BJ (cell line): ENCODE measurements around the gene PPRC1. TPM values are rescaled to one million over a fixed set of nuclear protein-coding genes. Genes with fewer than 3 reads are reported as not detected.

Experiments
- CTCF ChIA-PET: fragments of 350-600 bp; formaldehyde crosslinking; extraction: SDS; loops from one replicate; lab custom pipeline; 2021; ENCODE audit warnings: antibody characterized with exemption, inconsistent platforms; lab: Yijun Ruan, JAX
- POLR2A ChIA-PET: fragments of 300-600 bp; sonication (Branson Sonifier 250); formaldehyde crosslinking; extraction: SDS; loops from one replicate; lab custom pipeline; 2021; ENCODE audit warnings: antibody characterized with exemption; lab: Charles Lee
- DNase-seq: peaks from one replicate; pipeline ENCODE4 v3.0.0-alpha.2; 2011; ENCODE audit warnings: low read depth
- H3K27me3 ChIP-seq: 2 replicates; pipeline ENCODE4 v1.6.0; 2011; ENCODE audit warnings: low read length; ENCODE audit not compliant: control insufficient read depth, insufficient read depth
- H3K36me3 ChIP-seq: 2 replicates; pipeline ENCODE4 v1.5.1; 2011; ENCODE audit warnings: low read length; ENCODE audit not compliant: control insufficient read depth, insufficient read depth
- H3K4me3 ChIP-seq: 2 replicates; pipeline ENCODE4 v1.5.1; 2011; ENCODE audit warnings: low read depth, mild to moderate bottlenecking, control low read depth, low read length
- polyA plus RNA-seq: library from polyadenylated mRNA; depleted of rRNA; stranded (reverse); fragments of >200 nt; gene quantifications from 2 replicates; pipeline ENCODE4 v1.2.3, GENCODE V29; 2011
- TF ChIP-seq, protein P1 (sequence below): IDR thresholded peaks from 2 replicates; pipeline ENCODE4 v1.5.1; 2011; ENCODE audit warnings: low read depth, mild to moderate bottlenecking, control low read depth, inconsistent platforms, low read length, moderate library complexity; ENCODE audit not compliant: insufficient read depth

The PPRC1 gene
- polyA plus RNA-seq, 1 experiment: 17.3 TPM

DNA sequence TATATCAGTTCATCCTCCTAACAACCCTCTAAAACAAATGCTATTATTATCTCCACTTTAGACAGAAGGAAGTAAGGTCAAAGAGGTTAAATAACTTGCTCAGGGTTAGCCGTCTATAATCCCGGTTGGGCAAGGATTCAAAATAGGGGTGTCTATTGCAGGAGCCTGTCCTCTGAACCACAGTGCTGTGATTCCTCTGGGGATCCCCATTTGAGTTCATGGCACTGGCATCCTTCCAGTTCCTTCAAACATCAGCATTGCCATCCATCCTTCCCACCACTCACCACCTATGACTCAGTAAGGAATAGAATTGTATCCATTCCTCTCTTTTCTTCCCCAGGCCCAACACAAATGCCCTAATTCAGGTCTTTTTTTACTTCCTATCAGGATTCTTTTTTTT lies 42.1 kb upstream of the PPRC1 start:
- TF ChIP-seq, protein P1, sequence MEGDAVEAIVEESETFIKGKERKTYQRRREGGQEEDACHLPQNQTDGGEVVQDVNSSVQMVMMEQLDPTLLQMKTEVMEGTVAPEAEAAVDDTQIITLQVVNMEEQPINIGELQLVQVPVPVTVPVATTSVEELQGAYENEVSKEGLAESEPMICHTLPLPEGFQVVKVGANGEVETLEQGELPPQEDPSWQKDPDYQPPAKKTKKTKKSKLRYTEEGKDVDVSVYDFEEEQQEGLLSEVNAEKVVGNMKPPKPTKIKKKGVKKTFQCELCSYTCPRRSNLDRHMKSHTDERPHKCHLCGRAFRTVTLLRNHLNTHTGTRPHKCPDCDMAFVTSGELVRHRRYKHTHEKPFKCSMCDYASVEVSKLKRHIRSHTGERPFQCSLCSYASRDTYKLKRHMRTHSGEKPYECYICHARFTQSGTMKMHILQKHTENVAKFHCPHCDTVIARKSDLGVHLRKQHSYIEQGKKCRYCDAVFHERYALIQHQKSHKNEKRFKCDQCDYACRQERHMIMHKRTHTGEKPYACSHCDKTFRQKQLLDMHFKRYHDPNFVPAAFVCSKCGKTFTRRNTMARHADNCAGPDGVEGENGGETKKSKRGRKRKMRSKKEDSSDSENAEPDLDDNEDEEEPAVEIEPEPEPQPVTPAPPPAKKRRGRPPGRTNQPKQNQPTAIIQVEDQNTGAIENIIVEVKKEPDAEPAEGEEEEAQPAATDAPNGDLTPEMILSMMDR: no peak
- H3K4me3 ChIP-seq: no peak overlapping the region
- no peaks in the 10 kb centered on the region for H3K36me3 ChIP-seq
- ChIA-PET CTCF (interaction anchor here (1.6 to 1.8 kb wide), 2 partner anchors 9 to 18 kb away, joined by 4 to 5 read pairs; no protein-coding TSS in a partner anchor), POLR2A (no interaction called here)
- H3K27me3 ChIP-seq: no peaks in the 10 kb centered on the region
- no peak for DNase-seq

DNA sequence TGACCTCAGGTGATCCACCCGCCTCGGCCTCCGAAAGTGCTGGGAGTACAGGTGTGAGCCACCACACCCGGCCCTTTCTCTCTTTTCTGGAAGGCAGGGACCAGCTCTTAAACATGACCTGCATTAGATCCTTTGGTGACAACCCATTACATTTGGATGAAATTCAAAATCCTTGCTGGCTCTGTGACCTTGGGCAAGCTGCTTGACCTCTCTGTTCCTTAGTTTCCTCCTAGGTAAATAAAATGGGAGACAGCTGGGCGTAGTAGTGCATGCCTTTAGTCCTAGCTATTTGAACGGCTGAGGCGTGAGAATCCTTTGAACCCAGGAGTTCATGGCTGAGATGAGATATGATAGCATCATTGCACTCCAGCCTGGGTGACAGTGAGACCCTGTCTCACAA lies 36.4 kb upstream of the PPRC1 start:
- TF ChIP-seq, protein P1: no peak
- POLR2A ChIA-PET: no interaction called here
- Histone ChIP-seq H3K36me3 (peaks cover 2% of the 10 kb centered on the region; the same call in 1 of the 2 replicates), H3K27me3 (no peaks in the 10 kb centered on the region), H3K4me3 (no peak overlapping the region)
- no peak for DNase-seq
- CTCF ChIA-PET: no interaction called here

DNA sequence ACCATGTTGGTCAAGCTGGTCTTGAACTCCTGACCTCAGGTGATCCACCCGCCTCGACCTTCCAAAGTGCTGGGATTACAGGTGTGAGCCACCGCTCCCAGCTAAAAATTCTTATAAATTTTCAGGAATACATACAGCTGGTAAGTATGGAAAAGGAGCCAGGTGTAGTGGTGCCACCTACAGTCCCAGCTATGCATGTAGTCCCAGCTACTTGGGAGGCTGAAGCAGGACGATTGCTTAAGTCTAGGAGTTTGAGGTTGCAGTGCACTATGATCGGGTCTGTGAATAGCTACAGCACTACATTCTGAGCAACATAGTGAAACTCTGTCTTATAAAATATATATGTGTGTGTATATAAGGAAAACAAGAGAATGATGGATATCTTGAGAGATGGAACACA lies 31.7 kb upstream of the PPRC1 start:
- ChIA-PET CTCF (interaction anchor here (0.5 to 1.6 kb wide), 3 partner anchors 11 to 66 kb away, joined by 3 to 6 read pairs (median 5); no protein-coding TSS in a partner anchor), POLR2A (no interaction called here)
- Histone ChIP-seq H3K27me3 (no peaks in the 10 kb centered on the region), H3K4me3 (no peak overlapping the region), H3K36me3 (peaks cover 10% of the 10 kb centered on the region; the same call in 1 of the 2 replicates)
- TF ChIP-seq, protein P1: no peak
- no peak for DNase-seq

- TF ChIP-seq, protein P1: no peak
- no peak overlapping the region for H3K4me3 ChIP-seq
- H3K36me3 ChIP-seq: peaks cover 19% of the 10 kb centered on the region
- CTCF ChIA-PET: interaction anchor here (0.5 to 1.6 kb wide), 4 partner anchors 9 to 29 kb away, joined by 3 to 4 read pairs (median 4); no protein-coding TSS in a partner anchor
- DNase-seq: no peak
- no peaks in the 10 kb centered on the region for H3K27me3 ChIP-seq
- POLR2A ChIA-PET: interaction anchor here (0.9 kb wide), 1 partner anchor 12 kb away, joined by 3 read pairs; no protein-coding TSS in a partner anchor
These were observed 30.4 kb upstream of the PPRC1 start for GRCh38 chr10:102102421-102102820.

DNA sequence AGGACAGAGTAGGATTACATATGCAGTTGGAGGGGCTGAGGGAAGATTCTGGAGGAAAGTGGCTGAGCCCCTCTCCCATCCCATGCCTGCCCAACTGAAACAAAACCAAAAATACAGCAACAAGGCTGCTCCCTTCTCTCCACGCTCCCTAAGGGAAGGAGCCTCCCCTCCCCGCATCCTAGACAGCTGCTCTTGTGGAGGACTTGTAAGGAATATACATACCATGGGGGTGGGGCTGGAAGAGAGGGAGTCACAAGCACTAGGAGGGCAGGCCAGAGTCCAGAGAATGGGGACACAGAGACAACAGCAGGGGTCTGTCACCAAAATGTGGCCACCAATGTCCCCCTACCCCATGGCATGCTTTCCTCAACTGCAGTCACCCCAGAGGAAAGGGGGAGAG lies 25.8 kb upstream of the PPRC1 start:
- Histone ChIP-seq H3K4me3 (no peak overlapping the region), H3K36me3 (peaks cover 55% of the 10 kb centered on the region), H3K27me3 (no peaks in the 10 kb centered on the region)
- CTCF ChIA-PET: interaction anchor here (0.6 kb wide), 1 partner anchor 246 kb away, joined by 5 read pairs; no protein-coding TSS in a partner anchor
- TF ChIP-seq, protein P1: no peak
- POLR2A ChIA-PET: interaction anchor here (0.5 kb wide), 1 partner anchor 50 kb away, joined by 3 read pairs; no protein-coding TSS in a partner anchor
- no peak for DNase-seq
